ENCODE results near the gene TRAK1.

TRAK1 gene

GRCh38 chr3:42066516-42067181 is 24.5 kb upstream of the TRAK1 start:
- DNase-seq (ENCODE audit: low read depth in 2 of 2), result no peak

GRCh38 chr3:42067326-42067725 is 23.8 kb upstream of the TRAK1 start:
- no peak for DNase-seq (ENCODE audit: low read depth in 2 of 2)

GRCh38 chr3:42068303-42069088 is 22.7 kb upstream of the TRAK1 start:
- no peak for DNase-seq (ENCODE audit: low read depth in 2 of 2)

GRCh38 chr3:42070089-42070488 is 21.1 kb upstream of the TRAK1 start:
- DNase-seq (ENCODE audit: low read depth in 2 of 2), result no peak

- no peak for DNase-seq (ENCODE audit: low read depth in 2 of 2)
Observed at GRCh38 chr3:42070524-42070923, 20.6 kb upstream of the TRAK1 start.

- DNase-seq (ENCODE audit: low read depth in 2 of 2), result no peak
Observed at GRCh38 chr3:42071904-42072812, 19.0 kb upstream of the TRAK1 start.

GRCh38 chr3:42072831-42073301 is 18.3 kb upstream of the TRAK1 start:
- no peak for DNase-seq (ENCODE audit: low read depth in 2 of 2)

GRCh38 chr3:42077785-42078184 is 13.4 kb upstream of the TRAK1 start:
- DNase-seq (ENCODE audit: low read depth in 2 of 2), result no peak

- DNase-seq (ENCODE audit: low read depth in 2 of 2), result no peak
Observed at GRCh38 chr3:42078677-42079076, 12.5 kb upstream of the TRAK1 start.

- DNase-seq (ENCODE audit: low read depth in 2 of 2), result no peak
Observed at GRCh38 chr3:42079701-42080452, 11.3 kb upstream of the TRAK1 start.

GRCh38 chr3:42080453-42080872 is 10.7 kb upstream of the TRAK1 start:
- DNase-seq (ENCODE audit: low read depth in 2 of 2), result no peak

GRCh38 chr3:42081838-42082473 is 9.2 kb upstream of the TRAK1 start:
- DNase-seq (ENCODE audit: low read depth in 2 of 2), result no peak

GRCh38 chr3:42084586-42084985 is 6.6 kb upstream of the TRAK1 start:
- no peak for DNase-seq (ENCODE audit: low read depth in 2 of 2)

GRCh38 chr3:42085641-42086376 is 5.3 kb upstream of the TRAK1 start:
- DNase-seq (ENCODE audit: low read depth in 2 of 2), result no peak

GRCh38 chr3:42088803-42089530 is 2.2 kb upstream of the TRAK1 start:
- DNase-seq (ENCODE audit: low read depth in 2 of 2), result no peak

GRCh38 chr3:42092006-42092405 is 849 bp downstream of the TRAK1 start:
- no peak for DNase-seq (ENCODE audit: low read depth in 2 of 2)

- DNase-seq (ENCODE audit: low read depth in 2 of 2), result no peak
Observed at GRCh38 chr3:42094128-42094527, 3.0 kb downstream of the TRAK1 start.

GRCh38 chr3:42094691-42095391 is 3.7 kb downstream of the TRAK1 start:
- no peak for DNase-seq (ENCODE audit: low read depth in 2 of 2)

- no peak for DNase-seq (ENCODE audit: low read depth in 2 of 2)
Observed at GRCh38 chr3:42095540-42095939, 4.4 kb downstream of the TRAK1 start.
